ENCODE results near the gene L3MBTL4. TPM values are rescaled to one million over a fixed set of nuclear protein-coding genes. Genes with fewer than 3 reads are reported as not detected.

Gene L3MBTL4
- total RNA-seq, 1 experiment from 2014 or later, result not detected

DNA sequence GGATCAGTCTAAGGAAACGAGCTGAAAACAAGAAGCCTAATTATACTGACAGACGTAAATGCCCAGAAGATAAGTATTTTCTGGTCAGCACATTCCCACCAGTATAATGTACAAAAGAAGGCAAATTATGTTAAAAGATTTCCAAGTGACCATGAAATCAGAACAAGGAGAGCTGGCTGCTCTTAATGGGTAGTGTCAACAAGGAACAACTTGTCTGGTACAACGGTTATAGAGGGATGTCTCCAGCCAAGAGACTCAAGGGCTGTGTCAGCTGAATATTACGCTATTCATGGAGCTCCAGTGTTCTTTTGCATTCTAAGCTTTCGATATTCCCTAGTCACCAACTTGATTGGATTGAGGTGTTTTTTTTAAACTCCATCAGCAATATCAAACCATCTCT is 8.6 kb upstream of the L3MBTL4 start:
- no peak for DNase-seq
- H4K20me1 ChIP-seq (ENCODE audit: insufficient read depth), result no peaks in the 10 kb centered on the region
- no TSS peak for BruUV-seq (replicated peaks)
- H3K36me3 ChIP-seq (ENCODE audit: low read depth), result no peaks in the 10 kb centered on the region
- H3K4me3 ChIP-seq, result no peak overlapping the region
- no peaks in the 10 kb centered on the region for H3K4me1 ChIP-seq (replicated peaks; ENCODE audit: insufficient read depth)
- ChIA-PET CTCF (no interaction called here), POLR2A (ENCODE audit: unreplicated experiment) (no interaction called here)
- H3K27ac ChIP-seq, result no peak overlapping the region
- H3K9me2 ChIP-seq (ENCODE audit: insufficient read depth), result no peaks in the 10 kb centered on the region
- no peaks in the 10 kb centered on the region for H3K79me2 ChIP-seq (ENCODE audit: low read depth)
- H3K27me3 ChIP-seq (ENCODE audit: insufficient read depth, low read depth), result no peaks in the 10 kb centered on the region
- intact Hi-C loops (cut with micrococcal nuclease; ENCODE audit: unreplicated experiment), result no loop called here
- no peaks in the 10 kb centered on the region for H3F3A ChIP-seq (ENCODE audit: insufficient read depth, low read depth)
- TF ChIP-seq, protein P1, sequence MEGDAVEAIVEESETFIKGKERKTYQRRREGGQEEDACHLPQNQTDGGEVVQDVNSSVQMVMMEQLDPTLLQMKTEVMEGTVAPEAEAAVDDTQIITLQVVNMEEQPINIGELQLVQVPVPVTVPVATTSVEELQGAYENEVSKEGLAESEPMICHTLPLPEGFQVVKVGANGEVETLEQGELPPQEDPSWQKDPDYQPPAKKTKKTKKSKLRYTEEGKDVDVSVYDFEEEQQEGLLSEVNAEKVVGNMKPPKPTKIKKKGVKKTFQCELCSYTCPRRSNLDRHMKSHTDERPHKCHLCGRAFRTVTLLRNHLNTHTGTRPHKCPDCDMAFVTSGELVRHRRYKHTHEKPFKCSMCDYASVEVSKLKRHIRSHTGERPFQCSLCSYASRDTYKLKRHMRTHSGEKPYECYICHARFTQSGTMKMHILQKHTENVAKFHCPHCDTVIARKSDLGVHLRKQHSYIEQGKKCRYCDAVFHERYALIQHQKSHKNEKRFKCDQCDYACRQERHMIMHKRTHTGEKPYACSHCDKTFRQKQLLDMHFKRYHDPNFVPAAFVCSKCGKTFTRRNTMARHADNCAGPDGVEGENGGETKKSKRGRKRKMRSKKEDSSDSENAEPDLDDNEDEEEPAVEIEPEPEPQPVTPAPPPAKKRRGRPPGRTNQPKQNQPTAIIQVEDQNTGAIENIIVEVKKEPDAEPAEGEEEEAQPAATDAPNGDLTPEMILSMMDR (conservative IDR thresholded peaks at IDR 0.05), result no peak
- no peak for TF ChIP-seq EZH2 (IDR thresholded peaks at IDR 0.05; ENCODE audit: low read depth)
- H3K9me3 ChIP-seq (ENCODE audit: insufficient read depth, low read depth), result no peaks in the 10 kb centered on the region
- H3K4me2 ChIP-seq, result no peak overlapping the region
- no peak overlapping the region for H2AFZ ChIP-seq

DNA sequence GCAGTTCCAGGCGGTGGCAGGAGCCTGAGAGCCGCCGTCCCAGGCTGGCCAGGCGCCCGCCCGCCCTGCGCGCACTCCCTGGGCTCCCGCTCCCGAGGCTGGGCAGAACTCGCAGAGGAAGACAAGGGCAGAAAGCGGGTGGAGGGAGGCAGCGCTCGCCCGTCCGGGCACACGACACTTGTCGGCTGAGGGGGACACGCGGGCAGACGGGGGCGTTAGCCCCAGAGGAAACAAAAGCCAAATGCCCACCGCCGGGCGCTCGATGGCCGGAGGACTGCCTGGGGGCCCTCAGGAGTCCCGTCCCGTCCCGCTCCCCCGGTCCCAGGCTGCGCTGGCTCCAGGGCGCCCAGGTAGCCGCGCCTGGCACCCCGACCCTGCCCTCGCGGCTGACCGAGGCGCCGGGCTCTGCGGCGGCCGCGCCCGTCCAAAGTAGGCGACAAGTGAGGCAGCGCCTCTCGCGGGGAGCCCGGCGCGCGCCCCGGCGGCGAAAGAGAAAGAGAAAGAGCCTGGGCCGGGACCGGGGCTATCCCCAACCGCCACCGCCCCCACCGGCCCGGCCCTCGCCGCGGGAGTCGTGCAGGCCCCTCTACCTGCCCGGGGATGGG is 491 bp downstream of the L3MBTL4 start:
- H3K4me2 ChIP-seq, result no peak overlapping the region
- H3F3A ChIP-seq (ENCODE audit: insufficient read depth, low read depth), result no peaks in the 10 kb centered on the region
- H4K20me1 ChIP-seq (ENCODE audit: insufficient read depth), result no peaks in the 10 kb centered on the region
- POLR2A ChIA-PET (ENCODE audit: unreplicated experiment), result no interaction called here
- H3K9me3 ChIP-seq (ENCODE audit: insufficient read depth, low read depth), result no peaks in the 10 kb centered on the region
- H3K79me2 ChIP-seq (ENCODE audit: low read depth), result no peaks in the 10 kb centered on the region
- no peaks in the 10 kb centered on the region for H3K36me3 ChIP-seq (ENCODE audit: low read depth)
- H3K4me1 ChIP-seq (replicated peaks; ENCODE audit: insufficient read depth), result no peaks in the 10 kb centered on the region
- intact Hi-C loops (cut with micrococcal nuclease; ENCODE audit: unreplicated experiment), result no loop called here
- H3K9me2 ChIP-seq (ENCODE audit: insufficient read depth), result no peaks in the 10 kb centered on the region; the same call in 1 of the 2 replicates
- no peak overlapping the region for H3K4me3 ChIP-seq
- CTCF ChIA-PET, result no interaction called here
- no peak for DNase-seq
- no TSS peak for BruUV-seq (replicated peaks)
- peaks cover 19% of the 10 kb centered on the region; the same call in 1 of the 2 replicates for H3K27me3 ChIP-seq (ENCODE audit: insufficient read depth, low read depth)
- no peak overlapping the region for H3K27ac ChIP-seq
- no peak overlapping the region for H2AFZ ChIP-seq
- TF ChIP-seq EZH2 (IDR thresholded peaks at IDR 0.05; ENCODE audit: low read depth), result no peak
- TF ChIP-seq, protein P1 (conservative IDR thresholded peaks at IDR 0.05), result no peak

DNA sequence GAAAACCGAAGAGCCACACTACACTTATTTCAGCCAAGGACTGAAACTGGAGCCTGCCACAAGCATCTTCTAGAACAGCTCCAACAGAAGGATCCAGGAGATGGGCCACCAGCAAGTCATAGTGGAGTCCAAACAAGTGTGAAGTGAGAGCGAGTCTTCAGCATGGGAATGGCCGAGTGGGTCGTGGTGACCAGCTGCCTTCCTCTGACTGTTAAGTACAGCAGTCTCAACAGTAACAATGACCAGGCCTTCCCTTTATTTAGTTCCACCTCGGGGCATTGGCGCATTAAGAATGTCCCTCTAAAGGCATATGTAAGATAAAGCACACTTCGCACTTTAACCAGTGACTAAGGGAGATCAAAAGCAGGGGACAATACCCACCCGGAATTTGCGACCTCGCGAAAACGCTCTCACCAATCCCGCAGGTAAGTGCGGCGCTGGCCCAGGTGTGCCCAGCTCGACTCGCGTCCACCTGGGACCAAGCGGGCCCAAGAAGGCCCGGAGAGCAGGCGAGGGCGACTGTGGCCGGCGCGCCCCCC is 1.1 kb downstream of the L3MBTL4 start:
- POLR2A ChIA-PET (ENCODE audit: unreplicated experiment), result no interaction called here

More for the DNA sequence above, 1.1 kb downstream of the L3MBTL4 start:
- H3K4me2 ChIP-seq, result no peak overlapping the region
- no peaks in the 10 kb centered on the region for H3K79me2 ChIP-seq (ENCODE audit: low read depth)
- no peak overlapping the region for H2AFZ ChIP-seq
- H3K36me3 ChIP-seq (ENCODE audit: low read depth), result no peaks in the 10 kb centered on the region
- H3K4me1 ChIP-seq (replicated peaks; ENCODE audit: insufficient read depth), result no peaks in the 10 kb centered on the region
- H3F3A ChIP-seq (ENCODE audit: insufficient read depth, low read depth), result no peaks in the 10 kb centered on the region
- no TSS peak for BruUV-seq (replicated peaks)
- no peak for TF ChIP-seq EZH2 (IDR thresholded peaks at IDR 0.05; ENCODE audit: low read depth)
- TF ChIP-seq, protein P1 (conservative IDR thresholded peaks at IDR 0.05), result no peak
- H4K20me1 ChIP-seq (ENCODE audit: insufficient read depth), result no peaks in the 10 kb centered on the region
- H3K27me3 ChIP-seq (ENCODE audit: insufficient read depth, low read depth), result peaks cover 19% of the 10 kb centered on the region; the same call in 1 of the 2 replicates
- no peaks in the 10 kb centered on the region; the same call in 1 of the 2 replicates for H3K9me2 ChIP-seq (ENCODE audit: insufficient read depth)
- intact Hi-C loops (cut with micrococcal nuclease; ENCODE audit: unreplicated experiment), result no loop called here
- no peak overlapping the region for H3K4me3 ChIP-seq
- H3K9me3 ChIP-seq (ENCODE audit: insufficient read depth, low read depth), result no peaks in the 10 kb centered on the region
- no peak for DNase-seq
- H3K27ac ChIP-seq, result no peak overlapping the region
- CTCF ChIA-PET, result no interaction called here
